GM23338 (cell line): ENCODE measurements around the gene TMEM134. TPM values are rescaled to one million over a fixed set of nuclear protein-coding genes. Genes with fewer than 3 reads are reported as not detected.

Experiments used
- ATAC-seq: fragments of 200-7000 bp; cut with Tn5 transposase; 3 replicates; pipeline ENCODE4 v1.9.1; 2020
- DNase-seq: peaks from one replicate; pipeline ENCODE4 v3.0.0-alpha.2; 2015; ENCODE audit warnings: low spot score
- H2AFZ ChIP-seq: fragments of 200-600 bp; sonication (generic); 2 replicates; pipeline ENCODE4 v1.8.0; 2016; ENCODE audit warnings: antibody characterized with exemption, mild to moderate bottlenecking, moderate library complexity
- H3F3A ChIP-seq: fragments of 200-600 bp; sonication (generic); replicated peaks from 2 replicates; pipeline ENCODE4 v1.8.0; 2017; ENCODE audit warnings: antibody characterized with exemption, mixed run types, low read depth
- H3K27ac ChIP-seq: fragments of 200-600 bp; sonication (generic); 2 replicates; pipeline ENCODE4 v1.6.1; 2016; ENCODE audit warnings: low read depth
- H3K27me3 ChIP-seq: fragments of 200-600 bp; sonication (generic); 2 replicates; pipeline ENCODE4 v1.8.0; 2016; ENCODE audit warnings: mild to moderate bottlenecking, mixed run types, moderate library complexity; ENCODE audit not compliant: insufficient read depth
- H3K36me3 ChIP-seq: fragments of 200-600 bp; sonication (generic); 2 replicates; pipeline ENCODE4 v1.8.0; 2016; ENCODE audit warnings: mild to moderate bottlenecking; ENCODE audit not compliant: insufficient read depth
- H3K4me1 ChIP-seq: fragments of 200-600 bp; sonication (generic); 2 replicates; pipeline ENCODE4 v1.8.0; 2016; ENCODE audit warnings: mild to moderate bottlenecking, moderate library complexity; ENCODE audit not compliant: insufficient read depth
- H3K4me2 ChIP-seq: fragments of 200-600 bp; sonication (generic); 2 replicates; pipeline ENCODE4 v1.7.1; 2017; ENCODE audit warnings: mixed run types
- H3K4me3 ChIP-seq: fragments of 200-600 bp; sonication (generic); 2 replicates; pipeline ENCODE4 v1.6.1; 2016; ENCODE audit warnings: mixed run types
- H3K79me2 ChIP-seq: fragments of 200-600 bp; sonication (generic); replicated peaks from 2 replicates; pipeline ENCODE4 v1.8.0; 2017; ENCODE audit warnings: mild to moderate bottlenecking; ENCODE audit not compliant: insufficient read depth
- H3K9me2 ChIP-seq: fragments of 200-600 bp; sonication (generic); 2 replicates; pipeline ENCODE4 v1.8.0; 2017; ENCODE audit not compliant: insufficient read depth
- H4K20me1 ChIP-seq: fragments of 200-600 bp; sonication (generic); replicated peaks from 2 replicates; pipeline ENCODE4 v1.8.0; 2017; ENCODE audit warnings: mild to moderate bottlenecking; ENCODE audit not compliant: insufficient read depth
- H3K27ac Mint-ChIP-seq: 2 replicates; pipeline ENCODE4 v1.8.0; 2020; ENCODE audit warnings: inconsistent platforms, mild to moderate bottlenecking, moderate library complexity, mixed read lengths
- H3K27me3 Mint-ChIP-seq: 3 replicates; pipeline ENCODE4 v1.8.0; 2022; ENCODE audit warnings: low read depth, mild to moderate bottlenecking, moderate library complexity, mixed read lengths, inconsistent platforms; ENCODE audit not compliant: insufficient read depth, poor library complexity
- H3K36me3 Mint-ChIP-seq: 3 replicates; pipeline ENCODE4 v1.8.0; 2021; ENCODE audit warnings: low read depth, mild to moderate bottlenecking, inconsistent platforms, moderate library complexity, mixed read lengths
- H3K4me1 Mint-ChIP-seq: 3 replicates; pipeline ENCODE4 v1.8.0; 2020; ENCODE audit warnings: mild to moderate bottlenecking, inconsistent platforms, mixed read lengths
- H3K4me3 Mint-ChIP-seq: 3 replicates; pipeline ENCODE4 v1.8.0; 2021; ENCODE audit warnings: moderate library complexity, mild to moderate bottlenecking, inconsistent platforms, mixed read lengths
- H3K9me3 Mint-ChIP-seq: 3 replicates; pipeline ENCODE4 v1.8.0; 2020; ENCODE audit warnings: moderate library complexity, mild to moderate bottlenecking, inconsistent platforms, mixed read lengths
- CREB1 ChIP-seq: fragments of 250-450 bp; sonication (Bioruptor Pico); IDR thresholded peaks from 2 replicates; pipeline ENCODE4 v1.5.0; 2020; ENCODE audit warnings: low read depth, mild to moderate bottlenecking, moderate library complexity
- EZH2 ChIP-seq: fragments of 200-600 bp; sonication (generic); IDR thresholded peaks from one replicate; pipeline ENCODE4 v1.8.0; 2017; ENCODE audit warnings: antibody characterized with exemption, mild to moderate bottlenecking, low read depth; ENCODE audit not compliant: unreplicated experiment
- EZH2phosphoT487 ChIP-seq: fragments of 200-600 bp; sonication (generic); IDR thresholded peaks from one replicate; pipeline ENCODE4 v1.8.1; 2018; ENCODE audit warnings: antibody characterized with exemption; ENCODE audit not compliant: unreplicated experiment
- JUNB ChIP-seq: IDR thresholded peaks from one replicate; pipeline ENCODE4 v1.6.1; 2016; ENCODE audit warnings: antibody characterized with exemption; ENCODE audit not compliant: unreplicated experiment
- NANOG ChIP-seq: IDR thresholded peaks from 2 replicates; pipeline ENCODE4 v1.6.1; 2016; ENCODE audit warnings: antibody characterized with exemption, borderline replicate concordance
- POLR2AphosphoS5 ChIP-seq: IDR thresholded peaks from 2 replicates; pipeline ENCODE4 v1.6.1; 2016; ENCODE audit warnings: antibody characterized with exemption, low read depth
- STAT1 ChIP-seq: IDR thresholded peaks from one replicate; pipeline ENCODE4 v1.6.1; 2016; ENCODE audit warnings: antibody characterized with exemption; ENCODE audit not compliant: unreplicated experiment
- ZNF114 ChIP-seq: fragments of 250-450 bp; sonication (Bioruptor Pico); IDR thresholded peaks from 2 replicates; pipeline ENCODE4 v1.5.0; 2020; ENCODE audit warnings: mild to moderate bottlenecking, moderate library complexity
- ZNF331 ChIP-seq: fragments of 250-450 bp; sonication (Bioruptor Pico); IDR thresholded peaks from 2 replicates; pipeline ENCODE4 v1.5.0; 2020; ENCODE audit warnings: low read depth, mild to moderate bottlenecking, moderate library complexity
- ZNF462 ChIP-seq: fragments of 250-450 bp; sonication (Bioruptor Pico); IDR thresholded peaks from 2 replicates; pipeline ENCODE4 v1.5.0; 2020; ENCODE audit warnings: mild to moderate bottlenecking, moderate library complexity
- polyA plus RNA-seq: library from polyadenylated mRNA; unstranded; fragments of >200 nt; fragmentation: Nextera tagmentation; extraction: Ambion mirVana; gene quantifications from 2 replicates; pipeline ENCODE4 v1.2.1, GENCODE V29; 2016
- total RNA-seq: library from RNA; depleted of rRNA; stranded (reverse); fragments of >200 nt; shearing (Covaris generic); gene quantifications from 2 replicates; pipeline ENCODE4 v1.2.3, GENCODE V29; 2014
- TF ChIP-seq, protein P1 (sequence below): IDR thresholded peaks from one replicate; pipeline ENCODE4 v1.6.1; 2018; ENCODE audit warnings: antibody characterized with exemption; ENCODE audit not compliant: unreplicated experiment
- TF ChIP-seq, protein P2 (sequence below): IDR thresholded peaks from 2 replicates; pipeline ENCODE4 v1.6.1; 2016; ENCODE audit warnings: antibody characterized with exemption
- TF ChIP-seq, protein P3 (sequence below), 2 experiments: fragments of 200-600 bp in 1 of 2; sonication (generic) in 1 of 2; conservative IDR thresholded peaks; 2 replicates each; pipeline versions ENCODE4 v1.5.1 to v1.6.1; 2016 to 2017; ENCODE audit warnings: antibody characterized with exemption in 2 of 2, low read depth in 2 of 2, mild to moderate bottlenecking in 2 of 2, moderate library complexity in 1 of 2

TMEM134 gene
- total and polyA plus RNA-seq, 2 experiments from 2014 or later, result 61.4 to 69.2 TPM

- H3K4me3 ChIP-seq, result peak overlapping the region; percentile 86
- peaks cover 18% of the 10 kb centered on the region for H3K27me3 Mint-ChIP-seq
- ATAC-seq (peak; percentile 13; the same call in 2 of the 3 replicates), DNase-seq (peak; percentile 93)
- H3K9me2 ChIP-seq, result no peaks in the 10 kb centered on the region
- peaks cover 15% of the 10 kb centered on the region for H4K20me1 ChIP-seq
- peaks cover 16% of the 10 kb centered on the region; the same call in 1 of the 2 replicates for H3F3A ChIP-seq
- TF ChIP-seq STAT1 (no peak), CREB1 (CRISPR knock-in tag) (no peak), EZH2phosphoT487 (no peak), ZNF462 (CRISPR knock-in tag) (no peak), ZNF114 (no peak), ZNF331 (CRISPR knock-in tag) (no peak), JUNB (no peak), NANOG (no peak), EZH2 (no peak), POLR2AphosphoS5 (no peak)
- TF ChIP-seq, protein P1, sequence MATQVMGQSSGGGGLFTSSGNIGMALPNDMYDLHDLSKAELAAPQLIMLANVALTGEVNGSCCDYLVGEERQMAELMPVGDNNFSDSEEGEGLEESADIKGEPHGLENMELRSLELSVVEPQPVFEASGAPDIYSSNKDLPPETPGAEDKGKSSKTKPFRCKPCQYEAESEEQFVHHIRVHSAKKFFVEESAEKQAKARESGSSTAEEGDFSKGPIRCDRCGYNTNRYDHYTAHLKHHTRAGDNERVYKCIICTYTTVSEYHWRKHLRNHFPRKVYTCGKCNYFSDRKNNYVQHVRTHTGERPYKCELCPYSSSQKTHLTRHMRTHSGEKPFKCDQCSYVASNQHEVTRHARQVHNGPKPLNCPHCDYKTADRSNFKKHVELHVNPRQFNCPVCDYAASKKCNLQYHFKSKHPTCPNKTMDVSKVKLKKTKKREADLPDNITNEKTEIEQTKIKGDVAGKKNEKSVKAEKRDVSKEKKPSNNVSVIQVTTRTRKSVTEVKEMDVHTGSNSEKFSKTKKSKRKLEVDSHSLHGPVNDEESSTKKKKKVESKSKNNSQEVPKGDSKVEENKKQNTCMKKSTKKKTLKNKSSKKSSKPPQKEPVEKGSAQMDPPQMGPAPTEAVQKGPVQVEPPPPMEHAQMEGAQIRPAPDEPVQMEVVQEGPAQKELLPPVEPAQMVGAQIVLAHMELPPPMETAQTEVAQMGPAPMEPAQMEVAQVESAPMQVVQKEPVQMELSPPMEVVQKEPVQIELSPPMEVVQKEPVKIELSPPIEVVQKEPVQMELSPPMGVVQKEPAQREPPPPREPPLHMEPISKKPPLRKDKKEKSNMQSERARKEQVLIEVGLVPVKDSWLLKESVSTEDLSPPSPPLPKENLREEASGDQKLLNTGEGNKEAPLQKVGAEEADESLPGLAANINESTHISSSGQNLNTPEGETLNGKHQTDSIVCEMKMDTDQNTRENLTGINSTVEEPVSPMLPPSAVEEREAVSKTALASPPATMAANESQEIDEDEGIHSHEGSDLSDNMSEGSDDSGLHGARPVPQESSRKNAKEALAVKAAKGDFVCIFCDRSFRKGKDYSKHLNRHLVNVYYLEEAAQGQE, result no peak
- TF ChIP-seq, protein P2, sequence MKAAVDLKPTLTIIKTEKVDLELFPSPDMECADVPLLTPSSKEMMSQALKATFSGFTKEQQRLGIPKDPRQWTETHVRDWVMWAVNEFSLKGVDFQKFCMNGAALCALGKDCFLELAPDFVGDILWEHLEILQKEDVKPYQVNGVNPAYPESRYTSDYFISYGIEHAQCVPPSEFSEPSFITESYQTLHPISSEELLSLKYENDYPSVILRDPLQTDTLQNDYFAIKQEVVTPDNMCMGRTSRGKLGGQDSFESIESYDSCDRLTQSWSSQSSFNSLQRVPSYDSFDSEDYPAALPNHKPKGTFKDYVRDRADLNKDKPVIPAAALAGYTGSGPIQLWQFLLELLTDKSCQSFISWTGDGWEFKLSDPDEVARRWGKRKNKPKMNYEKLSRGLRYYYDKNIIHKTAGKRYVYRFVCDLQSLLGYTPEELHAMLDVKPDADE, result no peak
- TF ChIP-seq, protein P3, sequence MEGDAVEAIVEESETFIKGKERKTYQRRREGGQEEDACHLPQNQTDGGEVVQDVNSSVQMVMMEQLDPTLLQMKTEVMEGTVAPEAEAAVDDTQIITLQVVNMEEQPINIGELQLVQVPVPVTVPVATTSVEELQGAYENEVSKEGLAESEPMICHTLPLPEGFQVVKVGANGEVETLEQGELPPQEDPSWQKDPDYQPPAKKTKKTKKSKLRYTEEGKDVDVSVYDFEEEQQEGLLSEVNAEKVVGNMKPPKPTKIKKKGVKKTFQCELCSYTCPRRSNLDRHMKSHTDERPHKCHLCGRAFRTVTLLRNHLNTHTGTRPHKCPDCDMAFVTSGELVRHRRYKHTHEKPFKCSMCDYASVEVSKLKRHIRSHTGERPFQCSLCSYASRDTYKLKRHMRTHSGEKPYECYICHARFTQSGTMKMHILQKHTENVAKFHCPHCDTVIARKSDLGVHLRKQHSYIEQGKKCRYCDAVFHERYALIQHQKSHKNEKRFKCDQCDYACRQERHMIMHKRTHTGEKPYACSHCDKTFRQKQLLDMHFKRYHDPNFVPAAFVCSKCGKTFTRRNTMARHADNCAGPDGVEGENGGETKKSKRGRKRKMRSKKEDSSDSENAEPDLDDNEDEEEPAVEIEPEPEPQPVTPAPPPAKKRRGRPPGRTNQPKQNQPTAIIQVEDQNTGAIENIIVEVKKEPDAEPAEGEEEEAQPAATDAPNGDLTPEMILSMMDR (conservative IDR thresholded peaks at IDR 0.05; ENCODE audit: low read depth in 2 of 2), result no peak
- H3K4me3 Mint-ChIP-seq, result peak overlapping the region; percentile 73
- H3K4me1 ChIP-seq, result peaks cover 27% of the 10 kb centered on the region
- peaks cover 3% of the 10 kb centered on the region; the same call in 1 of the 3 replicates for H3K9me3 Mint-ChIP-seq
- H3K4me1 Mint-ChIP-seq, result peaks cover 26% of the 10 kb centered on the region
- peak overlapping the region; percentile 92 for H3K27ac ChIP-seq
- H3K36me3 ChIP-seq, result no peaks in the 10 kb centered on the region
- H3K4me2 ChIP-seq, result peak overlapping the region; percentile 94
- peak overlapping the region; percentile 69; the same call in 1 of the 2 replicates for H2AFZ ChIP-seq
- H3K79me2 ChIP-seq, result peaks cover 5% of the 10 kb centered on the region; the same call in 1 of the 2 replicates
- no peaks in the 10 kb centered on the region; the same call in 1 of the 2 replicates for H3K27me3 ChIP-seq
- H3K27ac Mint-ChIP-seq, result peak overlapping the region; percentile 67
- peaks cover 7% of the 10 kb centered on the region for H3K36me3 Mint-ChIP-seq
Observed at GRCh38 chr11:67507242-67507863, 38.3 kb upstream of the TMEM134 start.
